22Rv1 (cell line): ENCODE data around the gene RAB11FIP3.

ENCODE experiments used
- ZFX ChIP-seq: fragments of 450-650 bp; IDR thresholded peaks from 2 replicates; pipeline ENCODE4 v1.6.1; 2017; ENCODE audit warnings: antibody characterized with exemption, borderline replicate concordance
- TF ChIP-seq, protein P1 (sequence below): fragments of 450-650 bp; IDR thresholded peaks from 2 replicates; pipeline ENCODE4 v1.5.1; 2017; ENCODE audit warnings: mild to moderate bottlenecking

- TF ChIP-seq, protein P1, sequence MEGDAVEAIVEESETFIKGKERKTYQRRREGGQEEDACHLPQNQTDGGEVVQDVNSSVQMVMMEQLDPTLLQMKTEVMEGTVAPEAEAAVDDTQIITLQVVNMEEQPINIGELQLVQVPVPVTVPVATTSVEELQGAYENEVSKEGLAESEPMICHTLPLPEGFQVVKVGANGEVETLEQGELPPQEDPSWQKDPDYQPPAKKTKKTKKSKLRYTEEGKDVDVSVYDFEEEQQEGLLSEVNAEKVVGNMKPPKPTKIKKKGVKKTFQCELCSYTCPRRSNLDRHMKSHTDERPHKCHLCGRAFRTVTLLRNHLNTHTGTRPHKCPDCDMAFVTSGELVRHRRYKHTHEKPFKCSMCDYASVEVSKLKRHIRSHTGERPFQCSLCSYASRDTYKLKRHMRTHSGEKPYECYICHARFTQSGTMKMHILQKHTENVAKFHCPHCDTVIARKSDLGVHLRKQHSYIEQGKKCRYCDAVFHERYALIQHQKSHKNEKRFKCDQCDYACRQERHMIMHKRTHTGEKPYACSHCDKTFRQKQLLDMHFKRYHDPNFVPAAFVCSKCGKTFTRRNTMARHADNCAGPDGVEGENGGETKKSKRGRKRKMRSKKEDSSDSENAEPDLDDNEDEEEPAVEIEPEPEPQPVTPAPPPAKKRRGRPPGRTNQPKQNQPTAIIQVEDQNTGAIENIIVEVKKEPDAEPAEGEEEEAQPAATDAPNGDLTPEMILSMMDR, result no peak
- no peak for TF ChIP-seq ZFX
These were observed 278 bp downstream of the RAB11FIP3 start for GRCh38 chr16:425740-426114.
